Mesendoderm (in vitro differentiated cells): ENCODE data around the gene PAAF1.
"Not testable (repeated sequence)": the region's sequence is repeated elsewhere in the genome, so short reads cannot be mapped to it uniquely, and the experiment has no call there.

Source experiments
- DNase-seq: peaks from one replicate; pipeline ENCODE4 v3.0.0; 2013
- H2AK5ac ChIP-seq: 2 replicates; pipeline ENCODE4 v1.6.1; 2013; ENCODE audit warnings: low read length, inconsistent platforms
- H2BK120ac ChIP-seq: 2 replicates; pipeline ENCODE4 v1.6.1; 2013; ENCODE audit warnings: low read depth, mild to moderate bottlenecking, low read length, moderate library complexity, mixed read lengths
- H2BK15ac ChIP-seq: replicated peaks from 2 replicates; pipeline ENCODE4 v1.6.1; 2013; ENCODE audit warnings: low read depth, mild to moderate bottlenecking, moderate library complexity
- H2BK5ac ChIP-seq: 2 replicates; pipeline ENCODE4 v1.6.1; 2013; ENCODE audit warnings: low read length, inconsistent platforms
- H3K18ac ChIP-seq: 2 replicates; pipeline ENCODE4 v1.6.1; 2013; ENCODE audit warnings: mild to moderate bottlenecking, low read length, mixed read lengths
- H3K23ac ChIP-seq: one replicate; pipeline ENCODE4 v1.6.1; 2013; ENCODE audit warnings: low read length
- H3K27ac ChIP-seq: 2 replicates; pipeline ENCODE4 v1.5.1; 2013; ENCODE audit warnings: low read depth, mild to moderate bottlenecking, inconsistent platforms, low read length, moderate library complexity
- H3K27me3 ChIP-seq: 2 replicates; pipeline ENCODE4 v1.6.1; 2013; ENCODE audit warnings: low read length, control low read depth, mild to moderate bottlenecking, inconsistent platforms; ENCODE audit not compliant: insufficient read depth, poor library complexity
- H3K36me3 ChIP-seq: 2 replicates; pipeline ENCODE4 v1.6.1; 2013; ENCODE audit warnings: low read length, inconsistent platforms; ENCODE audit not compliant: control insufficient read depth, insufficient read depth
- H3K4ac ChIP-seq: one replicate; pipeline ENCODE4 v1.6.1; 2013; ENCODE audit warnings: low read depth, mild to moderate bottlenecking, low read length, moderate library complexity
- H3K4me1 ChIP-seq: 2 replicates; pipeline ENCODE4 v1.6.1; 2013; ENCODE audit warnings: low read depth, low read length, inconsistent platforms; ENCODE audit not compliant: control insufficient read depth
- H3K4me2 ChIP-seq: 2 replicates; pipeline ENCODE4 v1.6.1; 2013; ENCODE audit warnings: low read length
- H3K4me3 ChIP-seq: 2 replicates; pipeline ENCODE4 v1.5.1; 2013; ENCODE audit warnings: mild to moderate bottlenecking, low read length
- H3K56ac ChIP-seq: one replicate; pipeline ENCODE4 v1.6.1; 2013; ENCODE audit warnings: low read length
- H3K79me1 ChIP-seq: 2 replicates; pipeline ENCODE4 v1.6.1; 2013; ENCODE audit warnings: low read length, inconsistent platforms
- H3K79me2 ChIP-seq: 2 replicates; pipeline ENCODE4 v1.6.1; 2013; ENCODE audit warnings: mild to moderate bottlenecking, low read length; ENCODE audit not compliant: control insufficient read depth, insufficient read depth
- H3K9ac ChIP-seq: 2 replicates; pipeline ENCODE4 v1.6.1; 2013; ENCODE audit warnings: low read length, inconsistent platforms
- H4K5ac ChIP-seq: one replicate; pipeline ENCODE4 v1.6.1; 2013; ENCODE audit warnings: low read length
- H4K8ac ChIP-seq: one replicate; pipeline ENCODE4 v1.6.1; 2013; ENCODE audit warnings: low read depth, mild to moderate bottlenecking, control low read depth, low read length, moderate library complexity
- WGBS: extraction: QIAGEN DNeasy Blood & Tissue Kit; methylation state at CpG from one replicate; pipeline ENCODE4 v1.1.7; 2013; ENCODE audit warnings: low lambda C conversion rate, missing lambda C conversion rate; ENCODE audit not compliant: insufficient coverage; ENCODE audit errors: extremely low coverage; 5-methylcytosine and 5-hydroxymethylcytosine counted together

The PAAF1 gene

DNA sequence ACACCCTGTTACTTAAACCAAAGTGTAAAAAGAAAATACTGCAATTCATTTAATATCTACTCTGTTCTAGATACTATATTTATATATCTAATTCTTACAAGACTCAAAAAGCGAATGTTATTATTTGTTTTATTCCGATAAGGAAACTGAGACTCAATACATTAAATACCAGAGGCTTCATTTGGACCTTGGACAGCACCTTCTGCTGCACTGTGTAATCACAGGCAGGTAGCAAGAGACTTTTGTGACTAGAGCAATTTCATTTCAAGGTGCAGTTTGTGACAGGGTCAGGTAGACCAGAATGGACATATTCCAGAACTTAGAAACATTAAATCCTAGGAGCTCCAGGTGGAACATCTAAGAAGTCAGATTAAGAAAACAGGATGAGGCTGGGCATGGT, 52.6 kb downstream of the PAAF1 start:
- no peak overlapping the region for H3K4me3 ChIP-seq
- peaks cover 4% of the 10 kb centered on the region for H3K36me3 ChIP-seq
- H2BK5ac ChIP-seq: no peak overlapping the region
- H2BK120ac ChIP-seq: no peak overlapping the region
- no peaks in the 10 kb centered on the region for H3K79me2 ChIP-seq
- H3K27me3 ChIP-seq: no peaks in the 10 kb centered on the region
- H3K4me1 ChIP-seq: no peaks in the 10 kb centered on the region
- DNase-seq: no peak
- no peak overlapping the region for H3K4ac ChIP-seq
- no peak overlapping the region for H3K23ac ChIP-seq
- no peaks in the 10 kb centered on the region for H3K79me1 ChIP-seq
- H3K18ac ChIP-seq: no peak overlapping the region
- no peak overlapping the region for H4K8ac ChIP-seq
- no peak overlapping the region for H2BK15ac ChIP-seq
- H3K4me2 ChIP-seq: no peak overlapping the region
- WGBS: 100% methylated on average over 1 of the region's 2 CpGs
- no peak overlapping the region for H4K5ac ChIP-seq
- H3K27ac ChIP-seq: no peak overlapping the region
- no peak overlapping the region for H3K9ac ChIP-seq
- H2AK5ac ChIP-seq: no peak overlapping the region
- H3K56ac ChIP-seq: no peak overlapping the region

DNA sequence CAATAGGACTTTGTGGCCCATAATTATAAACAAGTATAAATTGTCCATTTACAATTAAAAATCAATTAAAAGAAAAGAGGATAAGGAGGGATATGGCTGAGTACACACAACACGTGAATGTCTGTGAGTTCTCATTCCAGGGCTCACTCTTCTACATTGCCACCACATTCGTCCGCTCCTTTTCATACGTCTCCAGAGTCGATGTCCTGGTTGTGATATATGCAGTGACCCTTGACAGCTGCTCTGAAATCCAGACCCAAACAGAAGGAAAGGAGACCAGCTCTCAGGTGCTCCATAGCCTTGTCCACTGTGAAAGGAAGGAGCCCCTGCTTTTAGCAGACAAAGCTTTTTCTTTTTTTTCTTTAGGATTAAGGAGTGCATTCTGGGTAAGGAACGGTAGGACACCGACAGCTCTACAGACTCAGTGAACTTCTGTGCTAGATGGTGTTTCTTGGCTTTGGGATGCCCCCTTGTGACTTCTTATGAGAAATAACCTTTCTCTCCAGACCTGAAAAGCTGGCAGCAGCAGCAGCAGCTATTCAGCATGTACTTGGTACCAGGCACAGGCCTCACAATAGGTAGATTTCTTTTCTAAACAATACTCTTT, 54.3 kb downstream of the PAAF1 start:
- Histone ChIP-seq H3K27ac (no peak overlapping the region), H4K5ac (no peak overlapping the region), H2AK5ac (no peak overlapping the region), H3K36me3 (peaks cover 4% of the 10 kb centered on the region), H2BK120ac (no peak overlapping the region), H3K4me3 (no peak overlapping the region), H3K79me2 (no peaks in the 10 kb centered on the region), H2BK15ac (no peak overlapping the region), H3K9ac (no peak overlapping the region), H3K18ac (no peak overlapping the region), H3K79me1 (no peaks in the 10 kb centered on the region), H2BK5ac (no peak overlapping the region), H3K56ac (peak overlapping the region; percentile 47), H4K8ac (no peak overlapping the region), H3K4me1 (no peaks in the 10 kb centered on the region), H3K27me3 (no peaks in the 10 kb centered on the region), H3K4ac (no peak overlapping the region), H3K4me2 (no peak overlapping the region), H3K23ac (no peak overlapping the region)
- no CpG with 5 or more reads among the region's 7 CpGs for WGBS
- peak; percentile 97 for DNase-seq

DNA sequence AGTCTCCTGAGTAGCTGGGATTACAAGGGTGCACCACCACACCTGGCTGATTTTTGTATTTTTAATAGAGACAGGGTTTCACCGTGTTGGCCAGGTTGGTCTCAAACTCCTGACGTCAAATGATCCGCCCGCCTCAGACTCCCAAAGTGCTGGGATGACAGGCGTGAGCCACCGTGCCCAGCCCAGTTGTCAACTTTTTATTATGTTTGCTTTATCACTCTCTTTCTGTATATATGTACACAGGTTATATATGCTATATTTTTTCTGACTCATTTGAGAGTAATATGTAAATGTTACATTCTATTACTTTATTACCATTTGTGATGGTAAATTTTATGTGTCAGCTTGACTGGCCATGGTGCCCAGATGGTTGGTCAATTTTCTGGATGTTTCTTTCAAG, 55.2 kb downstream of the PAAF1 start:
- Histone ChIP-seq H4K5ac (no peak overlapping the region), H3K27me3 (no peaks in the 10 kb centered on the region), H4K8ac (no peak overlapping the region), H2BK15ac (no peak overlapping the region), H2BK5ac (no peak overlapping the region), H3K4ac (no peak overlapping the region), H3K4me1 (no peaks in the 10 kb centered on the region), H3K18ac (no peak overlapping the region), H3K56ac (no peak overlapping the region), H3K79me2 (no peaks in the 10 kb centered on the region), H2AK5ac (no peak overlapping the region), H3K79me1 (no peaks in the 10 kb centered on the region), H3K4me2 (no peak overlapping the region), H3K4me3 (no peak overlapping the region), H3K9ac (no peak overlapping the region), H2BK120ac (no peak overlapping the region), H3K27ac (no peak overlapping the region), H3K23ac (no peak overlapping the region), H3K36me3 (peaks cover 4% of the 10 kb centered on the region)
- WGBS: no CpG with 5 or more reads among the region's 6 CpGs
- no peak for DNase-seq

DNA sequence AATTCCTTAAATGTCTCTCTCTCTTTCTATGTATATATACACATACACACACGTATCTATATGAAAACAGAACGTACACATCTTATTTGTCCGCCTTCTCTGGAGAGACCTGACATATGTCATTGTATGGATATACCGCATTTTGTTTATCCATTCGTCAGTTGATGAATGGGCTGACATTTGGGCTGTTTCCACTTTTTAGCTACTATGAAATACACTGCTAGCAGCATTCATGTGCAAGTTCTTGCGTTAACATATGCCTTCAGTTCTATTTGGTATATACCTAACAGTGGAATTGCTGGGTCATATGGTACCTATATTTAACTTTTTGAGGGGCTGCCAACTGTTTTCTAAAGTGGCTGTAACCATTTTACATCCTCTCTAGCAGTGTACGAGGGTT, 56.0 kb downstream of the PAAF1 start:
- Histone ChIP-seq H3K4ac (no peak overlapping the region), H3K79me1 (no peaks in the 10 kb centered on the region), H3K4me1 (no peaks in the 10 kb centered on the region), H3K4me2 (no peak overlapping the region), H3K27me3 (no peaks in the 10 kb centered on the region), H3K23ac (no peak overlapping the region), H4K5ac (no peak overlapping the region), H2BK120ac (no peak overlapping the region), H2BK5ac (no peak overlapping the region), H3K18ac (no peak overlapping the region), H3K56ac (no peak overlapping the region), H3K9ac (no peak overlapping the region), H2AK5ac (no peak overlapping the region), H4K8ac (no peak overlapping the region), H3K27ac (no peak overlapping the region), H3K4me3 (no peak overlapping the region), H2BK15ac (no peak overlapping the region), H3K79me2 (no peaks in the 10 kb centered on the region), H3K36me3 (peaks cover 2% of the 10 kb centered on the region)
- WGBS: no CpG with 5 or more reads among the region's 7 CpGs
- no peak for DNase-seq

DNA sequence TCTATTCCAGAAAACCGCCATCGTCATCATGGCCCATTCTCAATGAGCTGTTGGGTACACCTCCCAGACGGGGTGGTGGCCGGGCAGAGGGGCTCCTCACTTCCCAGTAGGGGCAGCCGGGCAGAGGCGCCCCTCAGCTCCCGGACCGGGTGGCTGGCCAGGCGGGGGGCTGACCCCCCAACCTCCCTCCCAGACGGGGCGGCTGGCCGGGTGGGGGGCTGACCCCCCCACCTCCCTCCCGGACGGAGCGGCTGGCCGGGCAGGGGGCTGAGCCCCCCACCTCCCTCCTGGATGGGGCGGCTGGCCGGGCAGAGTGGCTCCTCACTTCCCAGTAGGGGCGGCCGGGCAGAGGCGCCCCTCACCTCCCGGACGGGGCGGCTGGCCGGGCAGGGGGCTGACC, 59.2 kb downstream of the PAAF1 start:
- not testable (repeated sequence) for H3K23ac ChIP-seq, H2BK120ac ChIP-seq, H2AK5ac ChIP-seq, H2BK5ac ChIP-seq, H3K4me3 ChIP-seq, H3K27me3 ChIP-seq, DNase-seq, H3K56ac ChIP-seq, H3K79me2 ChIP-seq, H3K9ac ChIP-seq, H4K5ac ChIP-seq, H3K79me1 ChIP-seq, H4K8ac ChIP-seq, H3K18ac ChIP-seq, H3K4me1 ChIP-seq, H2BK15ac ChIP-seq, H3K4me2 ChIP-seq, H3K27ac ChIP-seq, H3K36me3 ChIP-seq, H3K4ac ChIP-seq
- WGBS: no CpG with 5 or more reads among the region's 25 CpGs

DNA sequence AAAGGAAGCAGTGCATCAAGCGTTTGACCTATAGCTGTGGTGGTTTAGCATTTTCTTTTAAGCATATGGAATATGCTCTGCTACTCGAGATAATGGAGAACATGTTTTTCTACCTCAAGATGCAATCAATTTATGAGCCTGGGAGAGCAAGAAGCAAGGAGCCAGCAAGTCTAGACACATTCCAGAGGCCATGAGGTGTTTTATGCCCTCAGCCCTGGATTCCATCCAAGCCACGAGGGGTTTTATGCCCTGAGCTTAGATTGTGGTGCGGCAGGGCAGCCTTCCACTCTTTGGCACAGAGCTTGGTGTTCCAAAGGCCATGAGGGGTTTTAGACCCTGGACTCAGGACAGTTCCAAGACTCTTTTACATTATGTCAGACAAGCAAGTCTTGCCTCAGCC, 62.3 kb downstream of the PAAF1 start:
- H2BK5ac ChIP-seq: no peak overlapping the region
- no peak overlapping the region for H3K18ac ChIP-seq
- H3K36me3 ChIP-seq: peaks cover 2% of the 10 kb centered on the region
- no peak overlapping the region for H3K4me2 ChIP-seq
- no peaks in the 10 kb centered on the region for H3K79me2 ChIP-seq
- H3K56ac ChIP-seq: no peak overlapping the region
- no peak overlapping the region for H4K5ac ChIP-seq
- peak; percentile 16 for DNase-seq
- H4K8ac ChIP-seq: no peak overlapping the region
- H3K4me3 ChIP-seq: peak overlapping the region; percentile 1
- H2BK15ac ChIP-seq: no peak overlapping the region
- H3K79me1 ChIP-seq: no peaks in the 10 kb centered on the region
- H3K27me3 ChIP-seq: no peaks in the 10 kb centered on the region
- no peak overlapping the region for H2AK5ac ChIP-seq
- H3K4ac ChIP-seq: no peak overlapping the region
- no peak overlapping the region for H3K23ac ChIP-seq
- H2BK120ac ChIP-seq: no peak overlapping the region
- H3K4me1 ChIP-seq: no peaks in the 10 kb centered on the region
- no CpG with 5 or more reads among the region's 4 CpGs for WGBS
- H3K9ac ChIP-seq: no peak overlapping the region
- no peak overlapping the region for H3K27ac ChIP-seq
